Testis (tissue), 3 donors: ENCODE results near the gene CCNL1. TPM values are rescaled to one million over a fixed set of nuclear protein-coding genes. Genes with fewer than 3 reads are reported as not detected.
"Not testable (repeated sequence)": the region's sequence is repeated elsewhere in the genome, so short reads cannot be mapped to it uniquely, and the experiment has no call there.

ENCODE experiments used
- DNase-seq: peaks from one replicate; pipeline ENCODE4 v3.0.0-alpha.2; 2019
- H3K27ac ChIP-seq, 2 donors: fragments of 200-600 bp; sonication (generic); one replicate each; pipeline ENCODE4 v1.5.1; 2019
- H3K27me3 ChIP-seq: fragments of 200-600 bp; sonication (generic); one replicate; pipeline ENCODE4 v1.5.1; 2019
- H3K36me3 ChIP-seq: fragments of 200-600 bp; sonication (generic); one replicate; pipeline ENCODE4 v1.5.1; 2017; ENCODE audit warnings: low read depth; ENCODE audit errors: missing control alignments
- H3K4me1 ChIP-seq: fragments of 200-600 bp; sonication (generic); one replicate; pipeline ENCODE4 v1.5.1; 2019
- H3K4me3 ChIP-seq, 2 donors: fragments of 200-600 bp; sonication (generic); one replicate each; pipeline ENCODE4 v1.5.1; 2017 to 2019
- H3K9me3 ChIP-seq: fragments of 200-600 bp; sonication (generic); one replicate; pipeline ENCODE4 v1.5.1; 2017
- CTCF ChIP-seq, 3 experiments: fragments of 450-650 bp in 2 of 3; fragments of 200-600 bp in 1 of 3; sonication (generic) in 1 of 3; IDR thresholded peaks; one replicate each; pipeline ENCODE4 v1.5.1; 2016 to 2019; ENCODE audit warnings: antibody characterized with exemption in 3 of 3, mild to moderate bottlenecking in 2 of 3, moderate library complexity in 1 of 3
- POLR2A ChIP-seq: fragments of 450-650 bp; IDR thresholded peaks from one replicate; pipeline ENCODE4 v1.6.1; 2017; ENCODE audit warnings: antibody characterized with exemption, mild to moderate bottlenecking, moderate library complexity
- WGBS, 2 donors: methylation state at CpG; one replicate each; pipeline ENCODE4 v1.1.5; 2018; 5-methylcytosine and 5-hydroxymethylcytosine counted together
- intact Hi-C: fragments of 100-400 bp; cut with DNase I; formaldehyde crosslinking; loops from one replicate; pipeline ENCODE4 v1.15.1; 2023; ENCODE audit warnings: low total_unique reads
- polyA plus RNA-seq: library from polyadenylated mRNA; stranded (reverse); fragments of 350-450 nt; fragmentation: Illumina TruSeq; extraction: RNeasy Lipid Tissue Mini Kit (QIAGEN cat#74804); gene quantifications from one replicate; pipeline ENCODE4 v1.2.3, GENCODE V29; 2014; ENCODE audit warnings: low read depth, low replicate concordance; ENCODE audit not compliant: insufficient read depth
- total RNA-seq, 2 donors: library from RNA; depleted of rRNA; stranded (reverse); fragments of >200 nt; gene quantifications; one replicate each; pipeline ENCODE4 v1.2.3, GENCODE V29; 2016

The CCNL1 gene
- total and polyA plus RNA-seq, 3 donors from 2014 or later, result 46.1 to 200 (median 168) TPM

DNA sequence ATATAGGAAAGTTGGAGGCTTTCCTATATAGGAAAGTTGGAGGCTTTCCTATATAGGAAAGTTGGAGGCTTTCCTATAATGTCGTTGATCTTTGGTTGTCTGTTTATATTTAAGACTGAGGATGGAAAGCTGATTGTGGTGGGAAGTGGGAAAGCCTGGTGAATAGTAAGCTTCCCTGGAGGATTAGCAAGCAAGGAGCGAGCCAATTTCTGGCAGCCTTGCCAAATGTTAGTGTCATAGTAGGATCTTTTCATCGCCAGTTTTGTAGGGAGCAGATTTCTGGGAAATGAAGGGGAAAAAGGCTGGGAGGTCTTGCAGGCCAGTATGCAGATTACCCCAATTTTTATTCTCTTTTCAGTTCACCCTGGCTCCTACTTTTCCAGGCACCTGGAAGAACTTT lies 39.9 kb upstream of the CCNL1 start:
- H3K27me3 ChIP-seq, result no peaks in the 10 kb centered on the region
- DNase-seq, result no peak
- no peak overlapping the region for H3K4me3 ChIP-seq
- H3K9me3 ChIP-seq, result no peaks in the 10 kb centered on the region
- intact Hi-C loops, result no loop called here
- 78 to 90% methylated on average over 3 of the region's 3 CpGs for WGBS, 2 donors
- no peaks in the 10 kb centered on the region for H3K36me3 ChIP-seq
- TF ChIP-seq POLR2A (no peak), CTCF (IDR thresholded peaks at IDR 0.05) (no peak)
- no peak overlapping the region for H3K27ac ChIP-seq
- H3K4me1 ChIP-seq, result no peaks in the 10 kb centered on the region

DNA sequence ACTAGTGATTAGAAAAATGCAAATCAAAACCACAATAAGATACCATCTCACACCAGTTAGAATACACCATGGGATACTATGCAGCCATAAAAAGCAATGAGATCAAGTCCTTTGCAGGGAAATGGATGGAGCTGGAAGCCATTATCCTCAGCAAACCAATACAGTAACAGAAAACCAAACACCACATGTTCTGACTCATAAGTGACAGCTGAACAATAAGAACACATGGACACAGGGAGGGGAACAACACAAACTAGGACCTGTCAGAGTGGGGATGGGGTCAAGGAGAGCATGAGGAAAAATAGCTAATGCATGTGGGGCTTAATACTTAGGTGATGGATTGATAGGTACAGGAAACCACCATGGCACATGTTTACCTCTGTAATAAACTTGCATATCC lies 36.0 kb upstream of the CCNL1 start:
- TF ChIP-seq POLR2A (no peak), CTCF (IDR thresholded peaks at IDR 0.05) (no peak)
- Histone ChIP-seq H3K27me3 (no peaks in the 10 kb centered on the region), H3K9me3 (no peaks in the 10 kb centered on the region), H3K4me3 (no peak overlapping the region), H3K36me3 (no peaks in the 10 kb centered on the region), H3K4me1 (no peaks in the 10 kb centered on the region), H3K27ac (no peak overlapping the region)
- DNase-seq, result no peak
- intact Hi-C loops, result no loop called here

DNA sequence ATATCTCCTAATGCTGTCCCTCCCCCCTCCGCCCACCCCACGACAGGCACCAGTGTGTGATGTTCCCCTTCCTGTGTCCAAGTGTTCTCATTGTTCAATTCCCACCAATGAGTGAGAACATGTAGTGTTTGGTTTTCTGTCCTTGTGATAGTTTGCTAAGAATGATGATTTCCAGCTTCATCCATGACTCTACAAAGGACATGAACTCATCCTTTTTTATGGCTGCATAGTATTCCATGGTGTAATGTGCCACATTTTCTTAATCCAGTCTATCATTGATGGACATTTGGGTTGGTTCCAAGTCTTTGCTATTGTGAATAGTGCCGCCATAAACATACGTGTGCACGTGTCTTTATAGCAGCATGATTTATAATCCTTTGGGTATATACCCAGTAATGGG lies 31.2 kb upstream of the CCNL1 start:
- WGBS, 2 donors, result 95 to 96% methylated on average over 5 of the region's 5 CpGs
- not testable (repeated sequence) for DNase-seq

GRCh38 chr3:157190380-157190872 lies 30.5 kb upstream of the CCNL1 start:
- WGBS, 2 donors, result 57 to 87% methylated on average over 2 of the region's 2 CpGs
- TF ChIP-seq POLR2A (no peak), CTCF (IDR thresholded peaks at IDR 0.05) (no peak)
- no peaks in the 10 kb centered on the region for H3K27me3 ChIP-seq
- no peaks in the 10 kb centered on the region for H3K9me3 ChIP-seq
- no peaks in the 10 kb centered on the region for H3K4me1 ChIP-seq
- no peaks in the 10 kb centered on the region for H3K36me3 ChIP-seq
- no peak overlapping the region for H3K27ac ChIP-seq
- intact Hi-C loops, result no loop called here
- no peak overlapping the region for H3K4me3 ChIP-seq
- DNase-seq, result no peak

More for the DNA sequence above, 31.2 kb upstream of the CCNL1 start:
- H3K36me3 ChIP-seq, intact Hi-C loops, H3K9me3 ChIP-seq, H3K27me3 ChIP-seq, H3K27ac ChIP-seq, H3K4me1 ChIP-seq, H3K4me3 ChIP-seq: not testable (repeated sequence)

DNA sequence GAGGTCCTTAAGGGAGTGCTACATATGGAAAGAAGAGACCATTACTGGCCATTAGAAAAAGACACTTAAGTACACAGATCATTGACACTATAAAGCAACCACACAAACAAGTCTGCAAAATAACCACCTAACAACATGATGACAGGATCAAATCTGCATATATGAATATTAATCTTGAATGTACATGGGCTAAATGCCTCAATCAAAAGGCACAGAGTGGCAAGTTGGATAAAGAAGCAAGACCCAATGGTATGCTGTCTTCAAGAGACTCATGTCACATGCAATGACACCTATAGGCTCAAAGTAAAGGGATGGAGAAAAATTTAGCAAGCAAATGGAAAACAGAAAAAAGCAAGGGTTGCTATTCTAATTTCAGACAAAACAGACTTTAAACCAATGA lies 28.4 kb upstream of the CCNL1 start:
- TF ChIP-seq POLR2A (no peak), CTCF (IDR thresholded peaks at IDR 0.05) (no peak)
- intact Hi-C loops, result no loop called here
- H3K9me3 ChIP-seq, result no peaks in the 10 kb centered on the region

More for the DNA sequence above, 28.4 kb upstream of the CCNL1 start:
- Histone ChIP-seq H3K27me3 (no peaks in the 10 kb centered on the region), H3K36me3 (no peaks in the 10 kb centered on the region), H3K4me1 (no peaks in the 10 kb centered on the region), H3K27ac (no peak overlapping the region), H3K4me3 (no peak overlapping the region)
- no peak for DNase-seq
